Body of pancreas (tissue), 4 donors: ENCODE data around the gene ADCY9. TPM values are rescaled to one million over a fixed set of nuclear protein-coding genes. Genes with fewer than 3 reads are reported as not detected.
A peak's percentile ranks its signal among the peaks of the same experiment; 100 is the strongest.

Source experiments
- ATAC-seq: fragments of 150-250 bp; one replicate; pipeline ENCODE4 v1.9.1; 2016
- DNase-seq, 4 donors: peaks; one replicate each; pipeline ENCODE4 v3.0.0-alpha.2; 2019
- H3K27ac ChIP-seq, 4 donors: fragments of 200-600 bp; sonication (generic); 1 replicate in 3 of 4; 2 replicates in 1 of 4; pipeline versions ENCODE4 v1.5.1 to v1.6.1; 2016 to 2019; ENCODE audit warnings: mild to moderate bottlenecking in 1 of 4, mixed read lengths in 1 of 4, moderate library complexity in 1 of 4
- H3K27me3 ChIP-seq, 2 donors: fragments of 200-600 bp; sonication (generic); one replicate each; pipeline ENCODE4 v1.6.0; 2016; ENCODE audit warnings: mild to moderate bottlenecking in 1 of 2
- H3K36me3 ChIP-seq, 2 donors: fragments of 200-600 bp; sonication (generic); replicated peaks in 1 of 2; 2 replicates each; pipeline ENCODE4 v1.5.1; 2016; ENCODE audit warnings: low read depth in 2 of 2; ENCODE audit not compliant: insufficient read depth in 1 of 2
- H3K4me1 ChIP-seq: fragments of 200-600 bp; sonication (generic); one replicate; pipeline ENCODE4 v1.6.0; 2016
- H3K4me3 ChIP-seq, 2 donors: fragments of 200-600 bp; sonication (generic); 1 replicate in 1 of 2; 2 replicates in 1 of 2; pipeline ENCODE4 v1.5.1; 2016 to 2019
- H3K9me3 ChIP-seq, 3 donors: fragments of 200-600 bp; sonication (generic); 1 replicate in 2 of 3; 2 replicates in 1 of 3; pipeline ENCODE4 v1.5.1; 2016
- POLR2A ChIP-seq, 3 donors: fragments of 450-650 bp; IDR thresholded peaks; one replicate each; pipeline ENCODE4 v1.6.1; 2016; ENCODE audit warnings: antibody characterized with exemption in 3 of 3, mild to moderate bottlenecking in 2 of 3
- WGBS, 2 donors: methylation state at CpG; one replicate each; pipeline ENCODE4 v1.1.5; 2017; 5-methylcytosine and 5-hydroxymethylcytosine counted together
- intact Hi-C: fragments of 100-400 bp; cut with DNase I; formaldehyde crosslinking; loops from one replicate; pipeline ENCODE4 v1.15.1; 2023
- total RNA-seq, 2 donors: library from RNA; depleted of rRNA; stranded (reverse); fragments of >200 nt; gene quantifications; one replicate each; pipeline ENCODE4 v1.1.0, GENCODE V29; 2016
- TF ChIP-seq, protein P1 (sequence below), 7 experiments: fragments of 450-650 bp in 4 of 7; fragments of 200-600 bp in 3 of 7; sonication (generic) in 3 of 7; IDR thresholded peaks; one replicate each; pipeline ENCODE4 v1.5.1; 2016 to 2019; ENCODE audit warnings: antibody characterized with exemption in 7 of 7

Gene ADCY9
- total RNA-seq, 2 donors from 2014 or later = 22.4 to 29.1 TPM

DNA sequence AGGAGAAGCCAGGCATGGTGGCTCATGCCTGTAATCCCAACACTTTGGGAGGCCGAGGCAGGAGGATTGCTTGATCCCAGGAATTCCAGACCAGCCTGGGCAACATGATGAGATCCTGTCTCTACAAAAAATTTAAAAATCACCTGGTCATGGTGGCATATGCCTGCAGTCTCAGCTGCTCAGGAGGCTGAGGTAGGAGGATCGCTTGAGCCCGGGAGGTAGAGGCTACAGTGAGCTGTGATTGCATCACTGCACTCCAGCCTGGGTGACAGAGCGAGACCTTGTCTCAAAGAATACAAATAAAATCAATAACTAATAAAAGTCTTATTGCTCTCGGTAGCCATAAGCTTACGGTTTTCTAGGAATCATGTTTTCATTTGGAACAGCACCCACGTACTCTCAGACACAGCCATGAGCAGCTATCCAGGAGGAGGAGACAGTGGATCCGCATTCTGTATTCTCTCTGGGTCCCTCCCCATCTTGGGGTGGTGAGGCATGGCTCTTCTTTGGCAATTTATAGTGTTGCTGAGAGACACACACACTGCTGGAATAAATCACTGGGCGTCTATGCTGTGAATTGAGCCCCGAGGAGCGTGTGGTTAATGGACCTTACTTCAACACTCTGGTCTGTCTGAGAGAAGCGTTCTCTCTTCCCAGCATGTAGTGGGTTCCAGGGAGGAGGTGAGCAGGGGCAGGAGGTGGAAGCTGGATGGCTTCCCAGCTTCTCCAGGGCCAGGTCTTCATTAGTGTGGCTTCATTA lies 8.5 kb upstream of the ADCY9 start:
- intact Hi-C loops = no loop called here
- no peaks in the 10 kb centered on the region for H3K36me3 ChIP-seq
- DNase-seq = no peak
- H3K27ac ChIP-seq = no peak overlapping the region
- no peaks in the 10 kb centered on the region for H3K4me1 ChIP-seq
- TF ChIP-seq POLR2A (IDR thresholded peaks at IDR 0.05) = no peak
- TF ChIP-seq, protein P1, sequence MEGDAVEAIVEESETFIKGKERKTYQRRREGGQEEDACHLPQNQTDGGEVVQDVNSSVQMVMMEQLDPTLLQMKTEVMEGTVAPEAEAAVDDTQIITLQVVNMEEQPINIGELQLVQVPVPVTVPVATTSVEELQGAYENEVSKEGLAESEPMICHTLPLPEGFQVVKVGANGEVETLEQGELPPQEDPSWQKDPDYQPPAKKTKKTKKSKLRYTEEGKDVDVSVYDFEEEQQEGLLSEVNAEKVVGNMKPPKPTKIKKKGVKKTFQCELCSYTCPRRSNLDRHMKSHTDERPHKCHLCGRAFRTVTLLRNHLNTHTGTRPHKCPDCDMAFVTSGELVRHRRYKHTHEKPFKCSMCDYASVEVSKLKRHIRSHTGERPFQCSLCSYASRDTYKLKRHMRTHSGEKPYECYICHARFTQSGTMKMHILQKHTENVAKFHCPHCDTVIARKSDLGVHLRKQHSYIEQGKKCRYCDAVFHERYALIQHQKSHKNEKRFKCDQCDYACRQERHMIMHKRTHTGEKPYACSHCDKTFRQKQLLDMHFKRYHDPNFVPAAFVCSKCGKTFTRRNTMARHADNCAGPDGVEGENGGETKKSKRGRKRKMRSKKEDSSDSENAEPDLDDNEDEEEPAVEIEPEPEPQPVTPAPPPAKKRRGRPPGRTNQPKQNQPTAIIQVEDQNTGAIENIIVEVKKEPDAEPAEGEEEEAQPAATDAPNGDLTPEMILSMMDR (IDR thresholded peaks at IDR 0.05) = no peak
- no peaks in the 10 kb centered on the region for H3K9me3 ChIP-seq
- no peaks in the 10 kb centered on the region for H3K27me3 ChIP-seq
- 86 to 90% methylated on average over 11 to 12 of the region's 12 CpGs for WGBS, 2 donors
- ATAC-seq = no peak
- H3K4me3 ChIP-seq = no peak overlapping the region

DNA sequence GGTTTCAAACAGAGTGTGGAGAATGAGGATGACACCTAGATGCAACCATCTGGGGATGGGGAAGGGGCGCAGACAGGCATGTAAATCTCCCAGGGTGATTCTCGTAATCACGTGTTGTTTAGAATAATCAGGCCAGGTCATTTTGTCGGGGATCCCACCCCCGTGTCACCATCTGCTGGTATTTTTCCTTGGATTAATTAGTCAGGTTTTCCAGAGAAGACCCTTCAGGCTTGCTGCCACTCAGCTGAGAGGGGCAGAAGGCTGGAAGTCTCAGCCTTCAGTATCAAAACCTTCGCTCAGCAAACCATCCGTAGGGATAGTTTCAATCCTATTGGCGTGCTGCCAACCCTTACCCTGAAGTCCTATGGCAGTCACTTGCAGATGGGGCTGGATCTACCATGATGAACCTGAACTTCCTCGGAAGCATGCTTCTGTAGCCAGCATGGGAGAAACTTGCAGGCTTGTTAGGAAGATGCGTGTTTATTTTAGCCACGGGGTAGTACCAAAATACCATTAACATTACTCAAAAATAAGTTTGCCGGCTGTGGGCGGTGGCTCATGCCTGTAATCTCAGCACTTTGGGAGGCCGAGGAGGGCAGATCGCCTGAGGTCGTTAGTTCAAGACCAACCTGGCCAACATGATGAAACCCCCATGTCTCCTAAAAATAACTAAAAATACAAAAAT lies 7.5 kb upstream of the ADCY9 start:
- 68 to 74% methylated on average over 15 to 16 of the region's 16 CpGs for WGBS, 2 donors
- TF ChIP-seq POLR2A (IDR thresholded peaks at IDR 0.05) = no peak
- TF ChIP-seq, protein P1 (IDR thresholded peaks at IDR 0.05) = no peak
- DNase-seq (no peak), ATAC-seq (no peak)
- H3K36me3 ChIP-seq = no peaks in the 10 kb centered on the region
- intact Hi-C loops = no loop called here
- no peaks in the 10 kb centered on the region for H3K27me3 ChIP-seq
- no peak overlapping the region for H3K4me3 ChIP-seq
- H3K27ac ChIP-seq = no peak overlapping the region
- H3K4me1 ChIP-seq = no peaks in the 10 kb centered on the region
- H3K9me3 ChIP-seq = no peaks in the 10 kb centered on the region

DNA sequence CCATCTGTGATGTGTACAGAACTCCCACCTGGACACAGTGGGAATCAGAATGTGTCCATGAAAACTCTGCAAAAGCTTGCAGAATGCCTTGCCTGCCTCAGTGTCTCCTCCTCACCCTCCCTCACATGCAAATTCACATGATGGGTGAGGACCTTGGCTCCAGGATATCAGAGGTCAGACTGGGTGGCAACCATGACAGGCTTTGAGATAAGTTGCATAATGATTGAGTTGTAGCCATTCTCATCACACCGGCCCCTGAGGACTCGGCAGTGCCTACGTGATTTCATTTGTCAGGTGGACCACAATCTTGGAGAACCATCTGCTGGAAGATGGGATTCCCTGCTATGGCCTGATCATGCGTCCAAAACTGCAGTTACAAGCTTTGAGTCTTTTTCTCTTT lies 3.9 kb upstream of the ADCY9 start:
- ATAC-seq (no peak), DNase-seq (no peak)
- Histone ChIP-seq H3K36me3 (no peaks in the 10 kb centered on the region), H3K4me1 (peaks cover 10% of the 10 kb centered on the region), H3K27me3 (no peaks in the 10 kb centered on the region), H3K9me3 (no peaks in the 10 kb centered on the region), H3K4me3 (no peak overlapping the region), H3K27ac (no peak overlapping the region)
- TF ChIP-seq, protein P1 (IDR thresholded peaks at IDR 0.05) = no peak
- no peak for TF ChIP-seq POLR2A (IDR thresholded peaks at IDR 0.05)
- 69 to 83% methylated on average over 4 of the region's 4 CpGs for WGBS, 2 donors
- intact Hi-C loops = no loop called here

DNA sequence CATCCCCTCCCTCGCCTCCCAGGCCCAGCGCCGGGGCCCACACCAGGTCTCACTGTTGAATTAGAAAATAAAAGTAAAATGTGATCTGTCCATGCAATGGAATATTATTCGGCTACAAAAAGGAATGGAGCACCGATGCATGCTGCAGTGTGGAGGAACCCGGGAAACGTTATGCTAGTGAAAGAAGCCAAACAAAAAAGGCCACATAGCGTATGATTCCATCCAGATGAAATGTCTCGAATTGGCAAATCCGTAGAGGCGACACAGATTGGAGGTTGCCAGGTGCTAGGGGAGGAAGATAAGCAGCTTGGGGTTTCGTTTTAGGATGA lies 972 bp upstream of the ADCY9 start:
- DNase-seq (no peak), ATAC-seq (no peak)
- Histone ChIP-seq H3K27ac (peak overlapping the region in 3 of 4 donors; percentile 75 to 79 (median 77)), H3K36me3 (no peaks in the 10 kb centered on the region), H3K27me3 (no peaks in the 10 kb centered on the region), H3K9me3 (no peaks in the 10 kb centered on the region), H3K4me3 (no peak overlapping the region), H3K4me1 (peaks cover 39% of the 10 kb centered on the region)
- WGBS, 2 donors = 91 to 95% methylated on average over 12 of the region's 12 CpGs
- intact Hi-C loops = loop anchor here (10.0 kb wide), 1 partner anchor 132 kb away; no protein-coding TSS in a partner anchor
- TF ChIP-seq, protein P1 (IDR thresholded peaks at IDR 0.05) = no peak
- no peak for TF ChIP-seq POLR2A (IDR thresholded peaks at IDR 0.05)
